ENCODE results near the gene VEZT.

The VEZT gene

DNA sequence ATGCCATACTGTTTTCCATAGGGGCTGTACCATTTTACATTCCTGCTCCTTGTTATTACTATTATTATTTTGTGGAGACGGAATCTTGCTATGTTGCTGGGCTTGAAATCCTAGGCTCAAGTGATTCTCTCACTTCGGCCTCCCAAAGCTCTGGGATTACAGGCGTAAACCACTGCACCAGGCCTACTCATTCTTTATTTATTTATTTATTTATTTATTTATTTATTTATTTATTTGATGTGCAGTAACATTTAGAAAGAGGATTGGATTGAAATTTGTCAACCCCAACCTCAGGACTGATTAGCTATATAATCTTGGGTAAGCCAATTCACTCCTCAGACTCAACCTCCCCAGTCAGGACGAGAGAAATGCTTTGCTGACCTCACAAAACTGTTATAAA is 107.9 kb downstream of the VEZT start:
- no peak for DNase-seq

DNA sequence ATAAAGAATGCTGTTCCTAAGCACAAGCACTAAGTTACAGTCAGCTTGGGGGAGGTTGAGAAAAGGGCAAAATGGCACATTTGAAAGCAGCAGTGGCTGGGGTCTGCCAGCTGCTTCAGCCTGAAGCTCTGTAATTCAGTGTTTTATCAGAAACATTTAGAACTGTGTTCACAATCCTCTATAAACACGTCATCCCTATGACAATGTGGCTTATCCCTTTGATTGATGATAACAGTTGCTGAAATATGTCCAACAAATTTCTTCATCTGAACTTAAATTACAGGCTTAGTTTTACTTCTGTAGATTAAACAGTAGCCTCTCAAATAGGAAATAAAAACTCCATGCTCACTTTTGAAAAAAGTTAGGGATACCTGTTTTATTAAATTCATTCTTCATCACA is 108.8 kb downstream of the VEZT start:
- no peak for DNase-seq

DNA sequence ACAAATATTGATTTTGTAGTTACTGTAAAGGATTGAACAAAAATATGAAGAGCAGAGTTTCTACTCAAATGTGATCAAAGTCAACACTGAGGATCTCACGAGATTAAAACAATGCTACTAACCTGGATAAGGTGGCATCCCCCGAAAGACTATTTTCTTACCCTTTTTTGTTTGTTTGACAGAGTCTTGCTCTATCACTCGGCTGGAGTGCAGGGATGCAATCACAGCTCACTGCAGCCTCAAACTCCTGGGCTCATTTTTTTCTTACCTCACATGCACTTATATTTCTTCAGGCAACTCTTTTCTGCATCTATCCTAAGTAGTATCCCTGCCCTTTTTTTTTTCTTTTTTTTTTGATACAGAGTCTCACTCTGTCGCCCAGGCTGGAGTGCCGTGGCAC is 109.2 kb downstream of the VEZT start:
- DNase-seq = no peak

DNA sequence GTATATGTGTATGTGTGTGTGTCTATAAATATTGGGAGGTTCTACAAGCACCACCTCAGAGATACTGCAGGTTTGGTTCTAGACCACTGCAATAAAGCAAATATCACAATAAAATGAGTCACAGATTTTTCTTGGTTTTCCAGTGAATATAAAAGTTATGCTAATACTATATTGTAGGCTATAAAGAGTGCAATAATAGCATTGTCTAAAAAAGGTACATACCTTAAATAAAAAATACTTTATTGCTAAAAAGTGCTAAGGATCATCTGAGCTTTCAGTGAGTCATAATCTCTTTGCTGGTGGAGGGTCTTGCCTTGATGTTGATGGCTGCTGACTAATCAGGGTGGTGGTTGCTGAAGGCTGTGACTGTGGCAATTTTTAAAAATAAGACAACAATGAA is 111.1 kb downstream of the VEZT start:
- DNase-seq = no peak

DNA sequence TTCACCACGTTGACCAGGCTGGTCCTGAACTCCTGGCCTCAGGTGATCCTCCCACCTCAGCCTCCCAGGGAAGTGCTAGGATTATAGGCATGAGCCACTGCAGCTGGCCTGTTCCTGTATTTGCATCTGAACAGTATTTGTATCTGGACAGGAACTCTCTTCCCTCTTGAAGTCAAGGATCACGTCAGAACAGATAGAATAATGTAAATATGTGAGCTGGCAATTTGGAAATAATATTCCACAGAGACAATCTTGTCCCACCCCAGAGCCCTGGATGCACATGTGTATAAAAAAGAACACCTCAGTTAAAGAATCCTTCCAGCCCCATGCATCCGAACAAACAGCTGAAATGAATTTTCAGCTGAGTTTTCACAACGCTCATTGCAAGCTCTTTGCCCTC is 118.3 kb downstream of the VEZT start:
- no peak for DNase-seq

DNA sequence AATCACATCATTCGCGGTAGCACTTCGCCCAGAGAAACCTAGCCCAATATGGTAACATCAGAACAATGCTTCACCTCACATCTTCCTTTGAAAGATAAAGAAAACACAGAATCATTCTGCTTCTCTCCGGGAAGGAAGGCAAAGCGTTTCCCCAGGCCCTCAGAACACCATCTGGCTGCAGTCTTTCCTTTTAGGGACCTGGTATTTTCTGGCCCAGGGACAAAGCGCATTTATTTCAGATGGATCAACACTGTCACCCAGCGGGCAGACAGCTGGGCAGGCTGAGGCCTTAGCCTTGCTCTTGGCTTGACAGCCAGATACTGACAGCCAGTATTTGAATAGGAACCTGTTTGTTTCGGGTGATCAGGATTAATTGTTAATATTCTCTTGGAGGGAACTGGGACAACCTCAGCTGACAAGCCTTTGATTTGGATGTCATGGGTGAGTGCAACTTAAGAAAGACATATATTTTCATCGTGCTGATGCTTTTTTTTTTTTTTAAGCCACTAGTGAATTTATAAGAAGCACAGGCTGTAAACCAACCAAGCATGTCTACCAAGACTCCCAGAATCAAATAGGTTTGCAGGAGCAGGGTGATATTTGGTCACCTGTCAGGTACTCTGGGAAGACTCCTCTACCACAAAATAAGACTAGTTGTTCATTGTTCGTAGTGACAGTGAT is 118.9 kb downstream of the VEZT start:
- peak; percentile 65 for DNase-seq

DNA sequence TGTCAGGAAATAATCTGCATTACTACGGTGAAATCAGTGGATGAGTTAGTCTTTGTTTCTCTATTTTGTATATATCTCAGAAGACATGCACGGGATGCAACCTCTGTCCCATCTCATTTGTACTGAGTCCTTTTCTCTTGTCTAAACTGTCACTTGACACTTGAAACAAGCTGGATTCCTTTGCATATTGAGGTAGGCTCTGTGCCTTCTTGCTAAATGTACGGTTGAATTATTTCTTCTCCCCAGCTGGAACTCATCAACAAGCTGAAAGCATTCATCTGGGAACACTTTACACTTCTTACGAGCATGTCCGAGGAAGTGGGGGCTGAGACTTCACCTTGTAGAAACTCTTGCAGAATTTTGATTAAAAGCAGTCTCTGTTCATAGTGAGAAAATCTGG is 119.5 kb downstream of the VEZT start:
- DNase-seq = no peak

DNA sequence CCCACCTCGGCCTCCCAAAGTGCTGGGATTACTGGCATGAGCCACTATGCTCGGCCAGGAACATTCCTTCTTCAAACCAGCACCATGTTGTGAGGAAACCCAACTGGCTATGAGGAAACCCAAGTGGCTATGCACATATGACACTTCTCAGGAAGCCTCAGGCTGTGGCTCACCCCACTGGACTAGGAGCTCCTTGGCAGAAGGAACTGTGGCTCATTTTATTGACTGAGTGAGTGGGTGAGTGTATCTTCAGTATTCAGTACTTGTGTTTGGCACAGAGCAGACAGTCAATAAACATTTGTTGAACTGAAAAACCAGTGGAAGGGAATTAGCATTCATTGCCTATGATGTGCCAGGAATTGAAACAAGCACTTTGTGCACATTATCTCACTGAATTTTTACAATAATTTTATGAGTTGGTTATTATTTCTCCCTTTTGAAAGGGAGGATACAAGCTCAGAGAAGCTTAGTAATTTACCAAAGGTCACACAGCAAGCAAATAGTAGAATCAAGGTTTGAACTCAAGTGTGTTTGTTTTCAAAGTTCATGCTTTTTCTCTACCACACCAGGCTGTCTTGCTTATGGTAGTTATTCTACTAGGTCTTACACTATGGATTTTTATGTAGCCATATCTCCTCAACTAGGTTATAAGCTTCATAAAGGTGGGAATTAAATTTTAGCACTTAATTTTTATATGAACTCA is 121.6 kb downstream of the VEZT start:
- no peak for DNase-seq

DNA sequence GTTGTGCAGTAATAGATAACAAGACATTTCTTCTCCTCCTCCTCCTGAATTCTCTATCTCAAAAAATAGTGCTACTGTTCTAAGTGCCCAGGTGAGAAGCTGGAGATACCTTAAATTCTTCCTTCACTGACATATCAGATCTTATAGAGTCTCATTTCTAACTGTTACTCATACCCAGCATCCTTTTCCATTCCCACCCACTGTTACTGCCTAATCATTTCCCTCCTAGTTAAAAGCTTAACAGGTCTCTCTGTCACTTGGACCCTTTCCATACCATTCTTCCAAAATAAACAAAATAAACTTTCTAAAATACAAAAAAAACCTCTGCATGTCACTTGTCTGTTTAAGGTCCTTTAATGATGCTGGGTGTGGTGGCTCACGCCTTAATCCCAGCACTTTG is 124.4 kb downstream of the VEZT start:
- no peak for DNase-seq

DNA sequence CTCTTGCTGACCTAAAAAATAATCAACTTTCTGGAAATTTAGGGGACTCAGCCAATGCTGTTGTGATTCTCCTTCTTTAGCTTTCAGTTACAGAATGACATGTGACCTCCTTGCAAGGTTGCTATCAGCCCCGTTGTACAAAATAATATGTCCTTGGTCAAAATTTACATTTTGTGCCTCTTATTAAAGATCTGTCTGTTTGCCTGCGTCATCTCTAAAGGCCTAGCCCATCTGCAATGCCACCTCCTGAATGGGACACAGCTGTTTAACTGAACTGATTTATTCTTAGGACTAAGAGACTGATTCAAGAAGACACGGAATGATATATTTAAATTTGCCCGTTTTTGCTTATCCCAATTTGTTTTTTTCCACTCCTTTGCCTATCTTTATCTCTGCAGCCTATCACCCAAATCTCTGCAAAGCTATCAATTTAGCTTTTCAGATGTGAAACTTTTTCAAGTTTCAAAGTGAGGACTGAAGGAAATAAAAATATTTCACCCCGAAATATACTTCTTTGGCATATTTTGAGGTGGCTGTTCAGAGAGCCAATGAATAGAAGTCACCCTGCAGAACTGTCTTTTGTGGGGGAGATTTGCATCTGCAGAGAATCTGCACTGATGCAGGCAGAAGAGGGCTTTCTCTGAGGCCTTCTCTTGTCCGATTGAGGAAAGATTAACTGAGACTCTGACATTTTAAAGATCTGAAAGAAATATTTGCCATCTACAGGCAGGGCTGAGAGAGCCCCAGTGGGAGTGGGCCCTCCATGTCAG is 126.0 kb downstream of the VEZT start:
- no peak for DNase-seq

DNA sequence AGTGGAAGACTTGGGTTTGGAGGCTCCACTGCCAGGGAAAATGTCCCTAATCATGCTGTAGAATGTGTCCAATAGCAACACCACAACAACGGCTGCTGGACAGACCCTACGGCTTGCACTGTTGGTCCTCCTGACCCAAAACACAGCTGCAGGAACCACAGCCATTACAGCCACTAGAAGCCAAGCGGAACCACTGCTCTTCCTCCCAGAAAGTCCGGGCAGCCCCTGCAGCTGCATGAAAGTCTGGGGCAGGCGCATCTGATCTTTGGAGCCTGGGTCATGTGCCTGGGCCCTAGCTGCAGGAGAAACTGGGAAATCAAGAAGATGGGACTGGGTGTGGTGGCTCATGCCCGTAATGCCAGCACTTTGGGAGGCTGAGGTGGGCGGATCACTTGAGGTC is 131.7 kb downstream of the VEZT start:
- DNase-seq = no peak

DNA sequence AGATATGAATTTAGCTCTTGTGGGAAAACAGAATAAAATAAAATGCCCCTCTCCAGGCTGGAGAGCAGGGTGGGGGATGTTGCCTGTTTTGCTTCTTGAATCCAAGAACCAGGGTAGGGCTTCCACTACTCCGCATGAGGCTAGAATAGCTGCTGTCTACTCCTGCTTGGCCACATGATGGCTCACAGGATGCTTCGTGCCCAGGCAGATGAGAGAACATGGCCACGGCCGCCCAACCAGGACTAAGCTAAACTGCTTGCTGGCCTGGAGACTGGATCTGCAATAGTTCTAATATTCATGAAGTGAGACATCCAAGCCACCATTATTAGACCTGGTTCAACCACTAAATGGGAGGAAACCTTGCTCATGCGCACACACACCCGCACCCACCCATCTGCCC is 134.1 kb downstream of the VEZT start:
- DNase-seq = no peak
